SJSA1 (cell line): Measurements from ENCODE around the gene SURF4. TPM values are rescaled to one million over a fixed set of nuclear protein-coding genes. Genes with fewer than 3 reads are reported as not detected.
A peak's percentile ranks its signal among the peaks of the same experiment; 100 is the strongest.

Experiments
- DNase-seq, 2 experiments: peaks; one replicate each; pipeline ENCODE4 v3.0.0-alpha.2; 2015 to 2020; ENCODE audit warnings: low spot score in 2 of 2, low read depth in 1 of 2
- H3K27ac ChIP-seq: fragments of 250-450 bp; sonication (Bioruptor Pico); 2 replicates; pipeline ENCODE4 v1.5.1; 2020; ENCODE audit warnings: mild to moderate bottlenecking, moderate library complexity
- H3K27me3 ChIP-seq: fragments of 250-450 bp; sonication (Bioruptor Pico); replicated peaks from 2 replicates; pipeline ENCODE4 v1.5.1; 2020; ENCODE audit warnings: mild to moderate bottlenecking, moderate library complexity
- H3K36me3 ChIP-seq: fragments of 250-450 bp; sonication (Bioruptor Pico); 2 replicates; pipeline ENCODE4 v1.5.1; 2020; ENCODE audit warnings: mild to moderate bottlenecking
- H3K4me1 ChIP-seq: fragments of 250-450 bp; sonication (Bioruptor Pico); replicated peaks from 2 replicates; pipeline ENCODE4 v1.6.1; 2021; ENCODE audit warnings: mild to moderate bottlenecking
- H3K4me3 ChIP-seq: fragments of 250-450 bp; sonication (Bioruptor Pico); 2 replicates; pipeline ENCODE4 v1.5.1; 2020; ENCODE audit warnings: mild to moderate bottlenecking
- H3K9me3 ChIP-seq: fragments of 250-450 bp; sonication (Bioruptor Pico); replicated peaks from 2 replicates; pipeline ENCODE4 v1.5.1; 2020; ENCODE audit warnings: mild to moderate bottlenecking
- total RNA-seq: library from RNA; depleted of rRNA; stranded (reverse); fragments of >200 nt; shearing (Covaris generic); gene quantifications from 2 replicates; pipeline ENCODE4 v1.2.3, GENCODE V29; 2014

Gene SURF4
- total RNA-seq, 1 experiment from 2014 or later, result 393 TPM

DNA sequence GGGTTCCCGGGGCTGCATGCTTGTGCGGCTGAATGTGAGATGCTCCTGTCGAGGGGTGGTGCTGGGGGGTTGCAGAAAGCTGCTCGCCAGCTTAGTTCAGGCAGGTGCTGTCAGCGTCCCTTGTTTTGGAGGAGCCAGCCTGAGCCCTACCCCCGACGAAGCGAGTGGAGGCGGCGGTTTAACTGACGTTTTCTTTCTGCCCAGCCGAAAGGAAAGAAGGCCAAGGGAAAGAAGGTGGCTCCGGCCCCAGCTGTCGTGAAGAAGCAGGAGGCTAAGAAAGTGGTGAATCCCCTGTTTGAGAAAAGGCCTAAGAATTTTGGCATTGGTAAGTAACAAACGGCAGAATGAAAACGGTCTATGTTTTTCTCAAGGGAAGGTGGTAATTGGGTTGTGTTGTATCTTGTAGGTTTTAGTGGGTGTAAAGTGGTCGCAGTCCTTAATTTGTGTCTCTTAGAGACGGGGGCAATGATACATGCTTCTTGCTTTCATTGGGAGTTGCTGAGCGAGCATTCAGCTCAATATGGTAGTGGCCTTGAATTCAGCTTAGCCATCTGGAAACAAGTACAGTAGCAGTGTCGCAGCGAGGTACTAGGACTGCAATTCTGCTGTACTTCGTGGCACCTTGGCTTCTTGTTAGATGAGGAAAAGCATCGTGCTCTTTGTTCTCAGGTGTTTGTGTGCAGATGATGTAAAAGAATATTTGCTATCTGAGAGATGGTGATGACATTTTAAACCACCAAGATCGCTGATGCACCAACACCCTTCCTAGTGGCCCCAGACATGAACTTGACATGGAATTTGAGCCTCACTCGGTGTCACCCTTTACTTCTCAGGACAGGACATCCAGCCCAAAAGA is 26.9 kb downstream of the SURF4 start:
- H3K4me3 ChIP-seq, result peak overlapping the region; percentile 93
- no peaks in the 10 kb centered on the region for H3K27me3 ChIP-seq
- DNase-seq, result no peak
- peak overlapping the region; percentile 92 for H3K27ac ChIP-seq
- peaks cover 89% of the 10 kb centered on the region for H3K36me3 ChIP-seq
- no peaks in the 10 kb centered on the region for H3K9me3 ChIP-seq
- peaks cover 23% of the 10 kb centered on the region for H3K4me1 ChIP-seq

DNA sequence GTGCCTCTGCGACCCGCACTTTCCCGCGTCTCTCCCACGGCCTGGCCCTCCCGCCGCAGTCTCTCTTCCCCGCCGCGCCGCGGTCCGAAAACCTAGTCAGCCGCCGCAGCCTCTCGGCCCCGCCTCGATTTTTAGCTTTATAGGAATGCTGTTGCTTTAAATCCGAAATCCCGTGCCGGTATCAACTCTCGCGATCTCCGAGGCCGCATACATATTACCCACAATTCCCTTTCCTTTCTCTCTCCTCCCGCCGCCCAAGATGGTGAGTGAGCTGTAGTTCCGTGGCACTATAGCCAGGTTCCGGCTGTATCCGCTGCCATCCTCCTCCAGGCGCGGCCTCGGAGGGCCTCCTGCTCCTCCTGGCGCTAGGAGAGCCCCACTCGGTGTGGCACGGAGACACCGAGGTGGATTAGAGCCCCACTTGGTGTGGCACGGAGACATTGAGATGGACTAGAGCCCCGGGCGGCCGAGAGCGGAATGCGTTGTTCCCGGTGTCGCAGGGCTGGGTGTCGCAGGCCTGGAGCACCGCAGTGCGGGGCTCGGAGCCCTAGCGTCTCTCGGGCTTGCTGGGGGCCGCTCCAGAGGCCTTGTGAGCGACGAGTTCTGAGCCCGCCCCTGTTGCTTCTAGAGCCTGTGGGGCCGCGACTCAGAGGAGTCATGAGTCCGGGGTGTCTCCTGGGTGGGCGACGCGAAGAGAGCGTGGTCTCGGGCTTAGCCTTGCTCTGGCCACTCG is 27.7 kb downstream of the SURF4 start, which contains the start of the genes MED22 and RPL7A:
Gene MED22, minus strand, starts transcription at position 147 of the 733 bp plus-strand sequence. CDS start 1,469 bp downstream, outside the sequence.
Gene RPL7A, plus strand, starts transcription at position 234 of the 733 bp plus-strand sequence. Its CDS starts 26 bp downstream, at position 260.
- H3K36me3 ChIP-seq, result peaks cover 87% of the 10 kb centered on the region
- no peaks in the 10 kb centered on the region for H3K9me3 ChIP-seq
- H3K4me1 ChIP-seq, result peaks cover 23% of the 10 kb centered on the region
- peak within 1 kb of the TSS; percentile 93 for H3K4me3 ChIP-seq
- peak within 1 kb of the TSS; percentile 92 for H3K27ac ChIP-seq
- peak; percentile 91 to 93 for DNase-seq
- no peaks in the 10 kb centered on the region for H3K27me3 ChIP-seq

DNA sequence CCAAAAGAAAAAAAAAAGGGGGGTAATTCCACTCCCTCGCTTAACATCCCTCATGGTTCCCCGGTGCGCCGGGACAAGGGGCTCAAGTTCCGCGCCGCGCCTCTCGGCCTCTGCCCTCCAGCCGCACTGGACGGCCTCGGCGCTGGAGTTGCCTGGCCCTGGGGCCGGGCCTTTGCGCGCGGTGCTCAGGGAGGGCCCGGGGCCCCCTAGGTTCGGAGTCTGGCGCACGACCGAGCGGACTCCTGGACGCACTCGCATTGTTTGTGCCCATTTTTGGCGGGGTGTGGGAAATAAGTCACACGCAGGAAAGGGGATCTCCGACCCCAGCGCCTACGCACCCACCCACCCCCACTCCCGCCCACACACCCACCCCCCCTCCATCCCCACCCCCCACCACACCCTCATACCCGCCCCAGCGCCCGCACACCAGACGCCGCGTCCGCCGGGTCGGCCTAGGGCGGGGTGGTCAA is 28.3 kb downstream of the SURF4 start:
- Histone ChIP-seq H3K27me3 (no peaks in the 10 kb centered on the region), H3K4me3 (peak overlapping the region; percentile 93), H3K36me3 (peaks cover 87% of the 10 kb centered on the region), H3K27ac (peak overlapping the region; percentile 92), H3K4me1 (peaks cover 23% of the 10 kb centered on the region), H3K9me3 (no peaks in the 10 kb centered on the region)
- DNase-seq, result peak in 1 of 2 experiments; percentile 48

DNA sequence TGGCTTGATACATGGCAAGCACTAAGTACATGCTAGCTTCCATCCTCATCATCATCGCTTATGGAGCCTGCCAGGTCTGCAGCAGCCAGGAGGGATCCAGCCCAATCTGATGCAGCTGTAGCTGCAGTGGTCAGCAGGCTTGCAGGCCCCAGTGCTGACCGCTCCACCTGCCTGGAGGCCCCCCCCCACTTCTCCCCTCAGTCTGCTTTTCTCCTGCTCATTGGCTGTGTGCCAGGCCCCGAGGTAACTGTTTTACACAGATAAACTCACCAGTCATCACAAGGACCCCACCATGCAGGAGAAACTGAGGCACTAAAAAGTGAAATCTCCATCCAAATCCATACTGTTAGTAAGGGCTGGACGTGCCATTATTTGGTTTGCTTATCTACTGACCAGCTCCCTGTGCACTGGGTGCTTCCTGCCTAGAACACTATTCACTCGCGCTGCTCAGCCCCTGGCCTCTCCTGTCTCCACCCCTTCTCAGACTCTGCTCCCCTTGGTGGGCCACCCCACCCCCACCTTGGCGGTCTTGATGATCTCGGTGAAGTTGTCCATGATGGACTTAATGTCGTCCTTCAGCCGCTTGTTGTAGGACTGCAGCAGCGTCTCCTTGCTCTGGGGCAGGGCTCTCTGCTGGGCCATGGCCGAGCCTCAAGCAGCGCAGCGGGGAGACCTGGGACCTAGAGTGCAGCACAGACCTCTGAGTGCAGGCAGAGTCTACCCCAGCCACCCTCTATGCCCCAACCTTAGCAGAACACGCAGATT is 29.7 kb downstream of the SURF4 start:
- peaks cover 87% of the 10 kb centered on the region for H3K36me3 ChIP-seq
- no peaks in the 10 kb centered on the region for H3K9me3 ChIP-seq
- H3K4me3 ChIP-seq, result peak overlapping the region; percentile 93
- H3K27ac ChIP-seq, result no peak overlapping the region
- H3K4me1 ChIP-seq, result peaks cover 23% of the 10 kb centered on the region
- H3K27me3 ChIP-seq, result no peaks in the 10 kb centered on the region
- no peak for DNase-seq

DNA sequence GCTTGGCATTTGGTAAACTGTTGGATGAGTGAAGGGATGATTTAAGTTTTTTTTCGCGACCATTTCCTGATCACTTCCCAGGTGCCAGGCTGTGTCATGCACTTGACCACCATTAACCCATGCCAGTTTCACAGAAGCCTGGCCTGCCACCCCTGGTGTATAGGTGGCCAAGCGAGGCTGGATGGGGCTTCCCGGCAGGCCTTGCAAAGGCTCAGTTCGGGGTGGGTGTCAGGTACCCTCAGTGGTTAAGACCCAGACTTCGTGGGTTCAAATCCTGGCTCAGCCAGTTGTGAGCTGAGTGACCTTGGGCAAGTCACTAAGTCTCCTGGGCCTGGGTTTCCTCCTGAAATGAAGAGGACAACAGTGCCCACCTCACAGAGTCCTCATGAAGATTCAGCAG is 30.3 kb downstream of the SURF4 start:
- Histone ChIP-seq H3K9me3 (no peaks in the 10 kb centered on the region), H3K36me3 (peaks cover 87% of the 10 kb centered on the region), H3K4me1 (peaks cover 23% of the 10 kb centered on the region), H3K4me3 (no peak overlapping the region), H3K27ac (no peak overlapping the region), H3K27me3 (no peaks in the 10 kb centered on the region)
- no peak for DNase-seq

DNA sequence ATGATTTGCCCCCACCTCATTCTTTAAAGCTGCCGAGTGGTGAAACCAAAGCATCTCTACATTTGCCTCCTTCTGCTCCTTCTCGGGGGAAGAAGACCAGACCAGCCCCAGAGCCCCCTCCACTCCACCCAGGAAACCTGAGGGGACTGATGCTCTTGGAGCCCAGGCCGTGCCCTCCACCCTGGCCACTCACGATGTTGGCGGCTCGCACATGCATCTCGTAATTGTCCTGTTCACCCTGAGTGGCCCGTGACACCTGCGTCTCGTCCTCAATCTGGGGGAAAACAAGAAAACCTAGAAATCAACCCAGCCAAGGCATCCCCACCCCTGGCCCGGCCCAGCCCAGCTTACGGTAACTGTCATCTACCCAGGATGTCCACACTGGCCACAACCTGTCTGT is 30.9 kb downstream of the SURF4 start:
- H3K36me3 ChIP-seq, result peaks cover 85% of the 10 kb centered on the region

GRCh38 chr9:133344071-133344470 is 31.8 kb downstream of the SURF4 start:
- H3K27me3 ChIP-seq, result no peaks in the 10 kb centered on the region
- H3K36me3 ChIP-seq, result peaks cover 83% of the 10 kb centered on the region
- no peaks in the 10 kb centered on the region for H3K9me3 ChIP-seq
- no peak for DNase-seq
- H3K4me3 ChIP-seq, result no peak overlapping the region
- H3K4me1 ChIP-seq, result peaks cover 14% of the 10 kb centered on the region
- H3K27ac ChIP-seq, result no peak overlapping the region

More for the DNA sequence above, 30.9 kb downstream of the SURF4 start:
- no peak for DNase-seq
- Histone ChIP-seq H3K27me3 (no peaks in the 10 kb centered on the region), H3K4me3 (no peak overlapping the region), H3K27ac (no peak overlapping the region), H3K4me1 (peaks cover 23% of the 10 kb centered on the region), H3K9me3 (no peaks in the 10 kb centered on the region)

DNA sequence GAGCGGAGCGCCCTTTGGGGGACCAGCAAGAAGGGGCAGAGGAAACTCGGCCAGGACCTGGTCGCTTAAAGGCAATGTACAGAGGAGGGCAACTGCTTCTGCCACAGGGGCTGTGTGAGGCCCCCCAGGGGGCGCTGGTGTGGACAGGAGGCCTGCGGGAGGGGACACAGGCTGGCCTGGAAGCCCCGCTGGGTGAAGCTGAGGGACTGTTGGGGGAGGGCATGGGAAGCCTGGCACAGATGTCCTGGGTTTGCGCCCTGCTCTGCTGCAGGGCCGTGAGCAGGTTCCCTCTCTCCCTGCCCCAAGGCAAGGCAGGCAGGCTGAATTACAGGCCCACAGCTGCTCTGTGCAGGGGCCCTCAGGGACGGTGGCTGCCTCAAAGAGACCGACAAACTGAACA is 33.3 kb downstream of the SURF4 start:
- H3K36me3 ChIP-seq, result peaks cover 77% of the 10 kb centered on the region
- no peak overlapping the region for H3K27ac ChIP-seq

DNA sequence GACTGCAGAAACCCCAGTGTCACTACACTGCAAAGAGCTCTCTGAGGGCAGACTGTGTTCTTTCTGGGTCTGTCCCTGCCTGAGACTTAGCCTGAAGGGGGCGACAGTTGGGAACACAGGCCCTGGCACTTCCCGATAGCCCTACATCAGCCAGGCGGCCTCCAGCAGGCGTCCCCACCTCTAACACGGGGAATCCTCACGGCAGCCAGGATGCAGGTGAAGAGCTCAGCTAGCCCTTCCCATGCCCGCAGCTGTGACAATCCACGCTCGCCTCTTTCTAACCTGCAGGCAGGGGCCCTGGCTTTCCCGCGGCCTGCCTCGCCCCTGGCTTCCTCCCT is 33.8 kb downstream of the SURF4 start:
- H3K36me3 ChIP-seq, result peaks cover 75% of the 10 kb centered on the region
- H3K9me3 ChIP-seq, result no peaks in the 10 kb centered on the region
- H3K27me3 ChIP-seq, result no peaks in the 10 kb centered on the region
- no peak overlapping the region for H3K4me3 ChIP-seq
- peaks cover 9% of the 10 kb centered on the region for H3K4me1 ChIP-seq
- H3K27ac ChIP-seq, result no peak overlapping the region
- no peak for DNase-seq

More for the DNA sequence above, 33.3 kb downstream of the SURF4 start:
- Histone ChIP-seq H3K4me1 (peaks cover 10% of the 10 kb centered on the region), H3K9me3 (no peaks in the 10 kb centered on the region), H3K4me3 (no peak overlapping the region), H3K27me3 (no peaks in the 10 kb centered on the region)
- no peak for DNase-seq

- no peaks in the 10 kb centered on the region for H3K9me3 ChIP-seq
Measured at GRCh38 chr9:133341369-133342068, 34.3 kb downstream of the SURF4 start.

GRCh38 chr9:133340916-133341315 is 34.9 kb downstream of the SURF4 start:
- H3K36me3 ChIP-seq, result peaks cover 70% of the 10 kb centered on the region
- H3K27ac ChIP-seq, result no peak overlapping the region
- no peak for DNase-seq
- peaks cover 7% of the 10 kb centered on the region for H3K4me1 ChIP-seq
- no peaks in the 10 kb centered on the region for H3K9me3 ChIP-seq
- no peaks in the 10 kb centered on the region for H3K27me3 ChIP-seq
- H3K4me3 ChIP-seq, result no peak overlapping the region

More at GRCh38 chr9:133341369-133342068, 34.3 kb downstream of the SURF4 start:
- peaks cover 6% of the 10 kb centered on the region for H3K4me1 ChIP-seq
- DNase-seq, result no peak
- H3K27ac ChIP-seq, result no peak overlapping the region
- H3K4me3 ChIP-seq, result no peak overlapping the region
- H3K36me3 ChIP-seq, result peaks cover 73% of the 10 kb centered on the region
- H3K27me3 ChIP-seq, result no peaks in the 10 kb centered on the region

DNA sequence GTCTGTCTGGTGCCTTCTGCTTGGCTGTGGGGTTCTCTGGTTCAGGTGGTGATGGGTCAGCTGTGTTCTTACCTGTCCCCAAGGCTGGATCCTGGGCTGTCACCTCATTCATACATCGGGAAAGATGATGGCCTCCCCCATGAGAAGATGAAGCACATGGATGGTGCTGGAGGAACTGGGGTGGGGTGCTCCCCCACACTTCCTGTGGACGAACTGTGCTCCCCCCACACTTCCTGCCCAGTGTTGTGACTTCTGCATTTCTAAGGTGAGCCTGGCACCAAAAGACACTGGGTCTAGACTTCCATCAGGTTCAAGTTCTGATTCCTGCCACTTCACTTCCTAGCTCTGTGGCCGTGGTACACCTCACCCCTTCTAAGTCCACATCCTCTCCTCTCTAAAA is 35.6 kb downstream of the SURF4 start:
- H3K27ac ChIP-seq, result no peak overlapping the region
- H3K36me3 ChIP-seq, result peaks cover 64% of the 10 kb centered on the region
- no peaks in the 10 kb centered on the region for H3K27me3 ChIP-seq
- H3K4me1 ChIP-seq, result peaks cover 8% of the 10 kb centered on the region
- no peak overlapping the region for H3K4me3 ChIP-seq
- no peak for DNase-seq
- H3K9me3 ChIP-seq, result no peaks in the 10 kb centered on the region

- no peak overlapping the region for H3K4me3 ChIP-seq
- H3K27ac ChIP-seq, result no peak overlapping the region
- H3K36me3 ChIP-seq, result peaks cover 62% of the 10 kb centered on the region
- no peaks in the 10 kb centered on the region for H3K9me3 ChIP-seq
- H3K4me1 ChIP-seq, result peaks cover 14% of the 10 kb centered on the region
- H3K27me3 ChIP-seq, result no peaks in the 10 kb centered on the region
- no peak for DNase-seq
Measured at GRCh38 chr9:133339641-133340040, 36.2 kb downstream of the SURF4 start.
